ENCODE data around the gene FRS2.

Gene FRS2

GRCh38 chr12:69483700-69484099 lies 13.5 kb downstream of the FRS2 start:
- Histone ChIP-seq H4K20me1 (ENCODE audit: insufficient read depth) (no peaks in the 10 kb centered on the region; the same call in 1 of the 2 replicates), H3K4me2 (no peak overlapping the region), H2AFZ (ENCODE audit: low read depth) (no peak overlapping the region), H3K36me3 (ENCODE audit: insufficient read depth) (no peaks in the 10 kb centered on the region), H3K4me1 (ENCODE audit: low read depth, poor library complexity, severe bottlenecking) (peaks cover 14% of the 10 kb centered on the region), H3K27ac (no peak overlapping the region), H3K9ac (no peak overlapping the region), H3K79me2 (ENCODE audit: insufficient read depth, low read depth) (peaks cover 84% of the 10 kb centered on the region), H3K27me3 (ENCODE audit: insufficient read depth, low read depth) (no peaks in the 10 kb centered on the region), H3K4me3 (IDR thresholded peaks at IDR 0.05; ENCODE audit: insufficient read depth, low read depth, low read length) (no peak overlapping the region)
- no peak for TF ChIP-seq CTCF (conservative IDR thresholded peaks at IDR 0.05; ENCODE audit: low read depth, low read length)

- Histone ChIP-seq H3K27ac (no peak overlapping the region), H3K4me3 (IDR thresholded peaks at IDR 0.05; ENCODE audit: insufficient read depth, low read depth, low read length) (no peak overlapping the region), H3K9ac (no peak overlapping the region), H3K79me2 (ENCODE audit: insufficient read depth, low read depth) (peaks cover 84% of the 10 kb centered on the region), H3K27me3 (ENCODE audit: insufficient read depth, low read depth) (no peaks in the 10 kb centered on the region), H3K36me3 (ENCODE audit: insufficient read depth) (no peaks in the 10 kb centered on the region), H2AFZ (ENCODE audit: low read depth) (no peak overlapping the region), H3K4me2 (no peak overlapping the region), H4K20me1 (ENCODE audit: insufficient read depth) (no peaks in the 10 kb centered on the region; the same call in 1 of the 2 replicates), H3K4me1 (ENCODE audit: low read depth, poor library complexity, severe bottlenecking) (peaks cover 11% of the 10 kb centered on the region)
- TF ChIP-seq CTCF (conservative IDR thresholded peaks at IDR 0.05; ENCODE audit: low read depth, low read length): no peak
These were observed 14.2 kb downstream of the FRS2 start for GRCh38 chr12:69484428-69484827.

GRCh38 chr12:69490920-69491643 lies 20.9 kb downstream of the FRS2 start:
- no peak for TF ChIP-seq CTCF (conservative IDR thresholded peaks at IDR 0.05; ENCODE audit: low read depth, low read length)
- no peaks in the 10 kb centered on the region for H3K27me3 ChIP-seq (ENCODE audit: insufficient read depth, low read depth)
- H3K27ac ChIP-seq: no peak overlapping the region
- no peaks in the 10 kb centered on the region for H3K4me1 ChIP-seq (ENCODE audit: low read depth, poor library complexity, severe bottlenecking)
- no peak overlapping the region for H3K4me2 ChIP-seq
- no peaks in the 10 kb centered on the region; the same call in 1 of the 2 replicates for H4K20me1 ChIP-seq (ENCODE audit: insufficient read depth)
- H2AFZ ChIP-seq (ENCODE audit: low read depth): no peak overlapping the region
- H3K9ac ChIP-seq: no peak overlapping the region
- H3K36me3 ChIP-seq (ENCODE audit: insufficient read depth): no peaks in the 10 kb centered on the region
- peaks cover 79% of the 10 kb centered on the region; the same call in 1 of the 2 replicates for H3K79me2 ChIP-seq (ENCODE audit: insufficient read depth, low read depth)
- no peak overlapping the region for H3K4me3 ChIP-seq (IDR thresholded peaks at IDR 0.05; ENCODE audit: insufficient read depth, low read depth, low read length)

GRCh38 chr12:69492739-69493138 lies 22.6 kb downstream of the FRS2 start:
- H3K36me3 ChIP-seq (ENCODE audit: insufficient read depth): no peaks in the 10 kb centered on the region
- peaks cover 82% of the 10 kb centered on the region; the same call in 1 of the 2 replicates for H3K79me2 ChIP-seq (ENCODE audit: insufficient read depth, low read depth)
- no peaks in the 10 kb centered on the region; the same call in 1 of the 2 replicates for H4K20me1 ChIP-seq (ENCODE audit: insufficient read depth)
- no peaks in the 10 kb centered on the region for H3K27me3 ChIP-seq (ENCODE audit: insufficient read depth, low read depth)
- H2AFZ ChIP-seq (ENCODE audit: low read depth): no peak overlapping the region
- no peak for TF ChIP-seq CTCF (conservative IDR thresholded peaks at IDR 0.05; ENCODE audit: low read depth, low read length)
- H3K27ac ChIP-seq: no peak overlapping the region
- H3K4me2 ChIP-seq: no peak overlapping the region
- no peak overlapping the region for H3K4me3 ChIP-seq (IDR thresholded peaks at IDR 0.05; ENCODE audit: insufficient read depth, low read depth, low read length)
- peaks cover 11% of the 10 kb centered on the region for H3K4me1 ChIP-seq (ENCODE audit: low read depth, poor library complexity, severe bottlenecking)
- H3K9ac ChIP-seq: no peak overlapping the region

All from KMS-11 (cell line).